CD4-positive, alpha-beta T cell treated with Interleukin-4 for 1 hour (primary cell): Measurements from ENCODE around the gene DCD.

Source experiments
- DNase-seq, 2 donors: peaks; one replicate each; pipeline ENCODE4 v3.0.0-alpha.2; 2020 to 2022

Gene DCD

GRCh38 chr12:54605138-54605970, 42.8 kb downstream of the DCD start:
- no peak for DNase-seq

GRCh38 chr12:54604436-54604835, 43.7 kb downstream of the DCD start:
- DNase-seq, result no peak

GRCh38 chr12:54603872-54604271, 44.3 kb downstream of the DCD start:
- DNase-seq, result no peak

- peak; percentile 70 to 77 for DNase-seq
Measured at GRCh38 chr12:54603173-54603814, 44.9 kb downstream of the DCD start.

- no peak for DNase-seq
Measured at GRCh38 chr12:54602661-54603060, 45.5 kb downstream of the DCD start.

GRCh38 chr12:54601841-54602240, 46.3 kb downstream of the DCD start:
- no peak for DNase-seq

- no peak for DNase-seq
Measured at GRCh38 chr12:54598970-54599369, 49.2 kb downstream of the DCD start.

- DNase-seq, result peak; percentile 41 to 45
Measured at GRCh38 chr12:54596526-54596946, 51.6 kb downstream of the DCD start.

- no peak for DNase-seq
Measured at GRCh38 chr12:54595471-54595870, 52.7 kb downstream of the DCD start.
